T-helper 1 cell (primary cell): Measurements from ENCODE around the gene FAM181A.
A peak's percentile ranks its signal among the peaks of the same experiment; 100 is the strongest.

ENCODE experiments used
- DNase-seq, 5 donors: peaks; one replicate each; pipeline ENCODE4 v3.0.0-alpha.2; 2012 to 2020

Gene FAM181A

DNA sequence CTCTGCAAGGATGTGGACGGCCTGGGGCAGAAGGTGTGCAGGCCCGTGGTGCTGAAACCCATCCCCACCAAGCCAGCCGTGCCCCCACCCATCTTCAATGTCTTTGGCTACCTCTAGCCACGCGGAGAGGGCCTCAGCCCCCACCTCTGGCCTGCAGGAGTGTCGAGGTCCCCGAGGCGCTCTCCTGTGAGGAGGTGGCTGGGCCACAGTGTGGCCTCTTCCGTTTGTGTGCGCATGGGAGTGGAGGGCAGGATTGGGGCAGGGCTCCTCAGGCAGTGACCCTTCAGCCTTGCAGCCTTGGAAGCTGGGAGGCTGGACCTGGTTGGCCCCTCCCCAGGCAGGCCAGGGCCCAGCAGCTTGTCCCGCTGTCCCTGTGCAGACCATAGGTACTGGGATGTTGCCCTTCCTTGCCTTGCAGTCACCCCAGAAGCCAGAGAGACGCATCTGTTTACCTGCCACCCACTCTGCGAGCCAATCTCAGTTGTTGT, 1.9 kb downstream of the FAM181A start:
- DNase-seq, result no peak

DNA sequence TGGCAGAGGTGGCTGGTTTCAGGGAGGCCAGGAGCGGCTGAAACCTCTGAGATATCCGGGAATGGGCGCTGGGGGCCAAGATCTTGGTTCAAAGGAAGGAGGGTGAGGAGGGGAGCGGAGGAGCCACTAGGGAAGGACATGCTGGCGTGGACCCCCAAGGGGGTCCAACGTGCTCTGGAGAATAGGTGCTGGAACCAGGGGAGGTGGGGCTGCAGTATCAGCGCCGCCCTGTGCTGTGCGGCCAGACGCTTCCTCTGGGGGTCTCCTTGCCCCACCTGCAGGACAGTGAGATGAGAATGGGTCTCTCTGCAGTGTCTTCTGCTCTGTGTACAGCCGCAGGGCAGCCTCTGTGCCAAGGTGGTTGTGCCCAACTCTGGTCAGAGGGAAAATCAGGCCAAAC, 2.5 kb downstream of the FAM181A start:
- DNase-seq, result no peak

- DNase-seq, result no peak
Observed at GRCh38 chr14:93930296-93930988, 3.3 kb downstream of the FAM181A start.

DNA sequence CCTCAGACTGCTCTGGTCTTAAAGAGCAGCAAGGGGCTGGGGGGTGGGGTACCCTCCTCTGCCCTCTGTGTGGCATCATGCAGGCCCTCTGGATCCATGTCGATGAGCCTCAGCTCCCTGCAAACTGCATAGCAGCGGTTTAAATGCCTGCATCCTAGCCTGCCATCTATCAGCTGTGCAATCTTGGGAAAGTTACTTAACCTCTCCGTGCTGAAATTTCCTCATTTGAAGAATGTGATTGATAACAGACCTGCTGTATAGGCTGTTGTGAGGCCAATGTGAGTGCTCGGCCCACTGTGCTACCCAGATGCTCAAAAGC, 3.8 kb downstream of the FAM181A start:
- no peak for DNase-seq

- DNase-seq, result no peak
Observed at GRCh38 chr14:93932642-93933041, 5.5 kb downstream of the FAM181A start.

DNA sequence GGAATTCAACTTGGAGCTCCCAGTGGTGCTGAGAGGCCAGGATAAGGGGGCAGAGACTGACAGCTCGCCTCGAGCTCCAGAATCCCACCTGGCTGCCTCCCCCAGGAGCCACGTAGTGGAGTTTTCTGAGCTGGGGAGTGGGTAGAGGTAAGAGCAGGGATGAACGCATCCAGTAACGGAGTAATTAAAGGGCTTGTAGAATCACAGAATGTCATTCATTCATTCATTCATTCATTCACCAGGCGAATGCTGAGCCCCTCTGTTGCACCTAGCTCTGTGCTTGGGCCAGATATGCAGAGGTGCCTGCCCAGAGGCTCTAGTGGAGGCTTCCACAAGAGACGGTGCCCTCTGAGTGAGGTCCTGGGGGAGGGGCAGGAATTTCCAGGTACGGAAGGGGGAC, 8.1 kb downstream of the FAM181A start:
- DNase-seq, result no peak

- no peak for DNase-seq
Observed at GRCh38 chr14:93936245-93936644, 9.1 kb downstream of the FAM181A start.

- no peak for DNase-seq
Observed at GRCh38 chr14:93936926-93937325, 9.8 kb downstream of the FAM181A start.

DNA sequence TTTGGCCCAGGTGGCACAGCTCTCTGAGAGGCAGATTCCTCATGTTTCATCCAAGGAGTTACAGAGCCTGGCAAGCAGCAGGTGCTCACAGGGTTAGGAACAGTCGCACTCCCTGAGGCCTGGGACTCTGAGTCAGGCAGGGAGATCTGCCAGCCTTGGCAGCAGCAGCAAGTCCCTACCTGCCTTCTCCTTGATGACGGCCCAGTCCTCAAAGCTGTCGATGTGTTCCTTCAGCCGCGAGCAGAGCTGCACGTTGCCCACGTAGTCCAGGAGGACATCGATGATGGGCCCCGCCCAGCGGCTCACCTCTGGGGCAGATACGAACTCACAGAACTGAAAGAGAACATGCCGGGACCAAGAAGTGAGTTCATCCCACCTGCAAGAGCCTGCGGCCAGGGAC, 10.4 kb downstream of the FAM181A start:
- no peak for DNase-seq

DNA sequence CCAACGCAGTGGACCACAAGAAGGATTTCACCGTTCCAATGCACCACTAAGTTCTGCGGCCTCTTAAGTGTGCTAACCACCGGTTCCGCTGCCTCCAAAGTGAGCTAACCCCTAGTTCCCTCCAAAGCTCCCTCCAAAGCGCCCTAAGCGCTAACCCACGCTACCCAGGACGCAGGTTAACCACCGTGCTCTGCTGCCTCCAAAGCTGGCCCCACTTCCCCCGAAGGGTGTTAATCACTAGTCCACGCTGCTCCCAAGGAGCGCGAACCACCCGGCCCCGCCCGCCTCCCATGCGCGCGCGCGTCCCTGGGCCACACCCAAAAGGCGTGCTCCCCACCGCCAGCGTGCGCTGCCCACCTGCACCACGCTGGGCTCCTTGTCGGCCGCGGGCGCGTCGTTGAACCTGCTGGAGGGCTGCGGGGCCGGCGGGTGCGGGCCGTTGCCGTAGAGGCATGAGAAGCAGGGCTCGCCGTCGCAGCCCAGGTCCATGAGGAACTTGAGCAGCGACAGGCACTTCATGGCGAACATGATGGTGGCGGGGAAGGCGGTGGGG, 11.7 kb downstream of the FAM181A start:
- DNase-seq, result no peak

- peak; percentile 74 to 87 (median 84) for DNase-seq
Observed at GRCh38 chr14:93939304-93940229, 12.4 kb downstream of the FAM181A start.

GRCh38 chr14:93940437-93940836, 13.3 kb downstream of the FAM181A start:
- no peak for DNase-seq

DNA sequence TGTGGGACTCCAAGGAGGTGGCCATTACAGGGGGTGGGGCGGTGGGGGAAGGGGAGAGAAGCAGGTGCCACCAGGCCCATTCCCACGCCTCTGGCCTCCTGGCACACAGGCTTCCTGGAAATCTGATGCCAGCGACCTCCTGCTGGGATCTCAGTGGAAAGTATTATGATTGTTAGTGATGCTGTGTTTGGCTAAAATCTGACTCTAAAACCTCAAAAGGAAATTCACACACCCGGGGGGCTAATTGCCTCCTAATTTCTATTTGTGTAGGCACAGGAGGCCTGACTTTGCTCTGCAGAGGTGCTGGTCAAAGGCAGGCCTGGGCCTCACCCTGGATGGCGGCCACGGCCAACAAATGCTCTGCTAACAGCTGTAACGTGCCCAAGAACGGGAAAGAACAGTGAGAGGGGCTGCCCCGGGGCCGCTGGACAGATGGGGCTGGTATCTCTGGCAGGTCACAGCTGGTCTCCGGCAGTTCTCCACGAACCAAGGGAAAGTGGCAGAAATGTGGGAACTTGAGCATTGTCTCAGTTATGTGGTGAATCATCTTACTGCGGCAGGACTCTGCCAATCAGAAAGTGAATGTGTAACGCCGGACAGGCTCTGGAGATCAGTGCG, 14.3 kb downstream of the FAM181A start:
- no peak for DNase-seq

GRCh38 chr14:93943052-93943451, 15.9 kb downstream of the FAM181A start:
- no peak for DNase-seq

GRCh38 chr14:93943930-93944329, 16.8 kb downstream of the FAM181A start:
- no peak for DNase-seq

- DNase-seq, result no peak
Observed at GRCh38 chr14:93944348-93945069, 17.4 kb downstream of the FAM181A start.

GRCh38 chr14:93945070-93945399, 17.9 kb downstream of the FAM181A start:
- no peak for DNase-seq

DNA sequence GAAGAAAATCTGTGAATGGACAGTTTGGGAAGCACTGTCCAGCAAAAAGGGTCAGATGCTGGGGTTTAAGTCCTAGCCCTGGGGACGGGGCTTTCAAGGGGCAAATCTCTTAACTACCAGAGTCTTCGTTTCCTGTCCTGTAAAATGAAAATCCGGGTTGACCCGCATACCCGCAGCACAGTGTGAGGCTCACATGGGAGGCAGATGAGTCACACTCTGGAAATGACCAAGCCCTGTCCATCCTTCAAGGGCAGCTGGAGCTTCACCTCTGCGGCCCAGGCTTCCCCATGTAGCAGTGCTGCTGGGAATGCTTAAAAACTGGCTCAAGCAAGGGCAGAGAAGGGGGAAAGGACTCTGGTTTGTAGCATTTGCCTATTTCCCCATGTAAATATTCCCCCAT, 19.0 kb downstream of the FAM181A start:
- no peak for DNase-seq

DNA sequence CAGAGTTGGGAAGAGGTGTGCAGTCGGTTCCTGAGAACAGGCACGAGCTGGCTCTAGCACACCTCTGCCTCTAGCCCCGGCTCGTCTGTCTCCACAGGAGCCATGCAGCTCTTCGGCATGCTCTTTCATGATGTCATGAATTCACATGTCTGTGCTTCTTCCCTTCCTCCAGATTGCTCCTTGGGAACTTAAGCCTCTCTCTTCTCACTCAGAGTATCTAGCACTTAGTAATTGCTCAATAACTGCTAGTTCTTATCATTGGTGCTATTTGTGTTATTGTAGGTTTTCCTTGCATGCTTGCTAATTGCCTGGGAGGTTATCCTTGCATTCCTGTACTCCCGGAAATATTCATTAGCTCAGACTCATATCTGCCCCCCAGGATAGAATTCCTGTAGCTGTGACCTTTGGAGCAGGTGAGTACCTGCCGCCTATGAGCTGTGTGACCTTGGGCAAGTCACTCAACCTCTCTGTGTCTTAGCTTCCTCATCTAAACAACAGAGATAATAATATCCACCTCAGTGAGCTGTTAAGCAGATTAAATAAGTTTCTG, 19.5 kb downstream of the FAM181A start:
- no peak for DNase-seq

- no peak for DNase-seq
Observed at GRCh38 chr14:93947282-93947681, 20.1 kb downstream of the FAM181A start.

DNA sequence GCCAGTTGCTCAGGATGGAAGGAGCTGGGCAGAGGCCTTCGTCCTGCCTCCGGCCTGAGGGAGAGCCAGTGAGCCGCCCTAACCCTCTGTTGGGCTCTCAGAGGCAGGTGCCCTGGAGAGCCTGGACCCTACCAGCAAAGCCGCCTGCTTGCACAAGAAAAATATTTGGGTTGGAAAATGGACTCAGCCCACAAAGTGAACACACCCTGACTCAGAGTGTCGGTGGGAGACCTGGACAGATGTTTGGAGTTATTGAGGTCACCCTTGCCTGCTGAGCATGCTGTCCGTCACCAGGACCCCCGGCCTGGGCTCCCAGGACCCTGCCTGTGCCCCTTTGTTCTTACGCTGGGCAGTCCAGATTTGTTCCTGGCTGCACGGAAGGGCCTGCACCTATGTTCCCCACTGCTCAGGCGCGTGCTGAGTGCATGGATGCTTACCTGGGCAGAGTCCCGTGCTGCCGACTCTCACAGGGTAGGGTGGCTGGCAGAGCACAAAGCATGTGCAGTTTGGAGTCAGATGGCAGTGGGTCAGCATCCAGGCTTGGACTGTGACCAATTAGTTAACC, 22.4 kb downstream of the FAM181A start:
- DNase-seq, result no peak
